DLD1 (cell line): ENCODE results near the gene KAT6B.

ENCODE experiments used
- in situ Hi-C: cut with HindIII; loops from 2 replicates; pipeline ENCODE4 v1.10.0; 2017; ENCODE audit warnings: low sequenced_read_pairs

The KAT6B gene

GRCh38 chr10:75057680-75058079, 231.3 kb downstream of the KAT6B start:
- in situ Hi-C loops, result no loop called here

GRCh38 chr10:75058161-75058560, 231.8 kb downstream of the KAT6B start:
- in situ Hi-C loops, result no loop called here

- in situ Hi-C loops, result no loop called here
These were observed 235.5 kb downstream of the KAT6B start for GRCh38 chr10:75061709-75062505.

- in situ Hi-C loops, result no loop called here
These were observed 236.3 kb downstream of the KAT6B start for GRCh38 chr10:75062506-75063299.

- in situ Hi-C loops, result no loop called here
These were observed 237.2 kb downstream of the KAT6B start for GRCh38 chr10:75063461-75064230.

GRCh38 chr10:75065076-75065475, 238.7 kb downstream of the KAT6B start:
- in situ Hi-C loops, result no loop called here

- in situ Hi-C loops, result no loop called here
These were observed 239.9 kb downstream of the KAT6B start for GRCh38 chr10:75066271-75066670.

GRCh38 chr10:75067272-75067671, 240.9 kb downstream of the KAT6B start:
- in situ Hi-C loops, result no loop called here

- in situ Hi-C loops, result no loop called here
These were observed 242.1 kb downstream of the KAT6B start for GRCh38 chr10:75068523-75068922.

GRCh38 chr10:75070476-75070875, 244.1 kb downstream of the KAT6B start:
- in situ Hi-C loops, result no loop called here

- in situ Hi-C loops, result no loop called here
These were observed 244.6 kb downstream of the KAT6B start for GRCh38 chr10:75070961-75071428.

GRCh38 chr10:75071756-75072155, 245.4 kb downstream of the KAT6B start:
- in situ Hi-C loops, result no loop called here

- in situ Hi-C loops, result no loop called here
These were observed 246.3 kb downstream of the KAT6B start for GRCh38 chr10:75072727-75073126.

GRCh38 chr10:75073442-75073841, 247.0 kb downstream of the KAT6B start:
- in situ Hi-C loops, result no loop called here

- in situ Hi-C loops, result no loop called here
These were observed 248.5 kb downstream of the KAT6B start for GRCh38 chr10:75074711-75075445.

GRCh38 chr10:75076348-75076747, 249.9 kb downstream of the KAT6B start:
- in situ Hi-C loops, result no loop called here

- in situ Hi-C loops, result no loop called here
These were observed 253.2 kb downstream of the KAT6B start for GRCh38 chr10:75079436-75080083.

GRCh38 chr10:75080554-75080953, 254.2 kb downstream of the KAT6B start:
- in situ Hi-C loops, result no loop called here

GRCh38 chr10:75081379-75081778, 255.0 kb downstream of the KAT6B start:
- in situ Hi-C loops, result no loop called here
